ENCODE data around the gene GGTLC1. TPM values are rescaled to one million over a fixed set of nuclear protein-coding genes. Genes with fewer than 3 reads are reported as not detected.
A peak's percentile ranks its signal among the peaks of the same experiment; 100 is the strongest.
"Not testable (repeated sequence)": the region's sequence is repeated elsewhere in the genome, so short reads cannot be mapped to it uniquely, and the experiment has no call there.

The GGTLC1 gene
- total RNA-seq, result not detected

DNA sequence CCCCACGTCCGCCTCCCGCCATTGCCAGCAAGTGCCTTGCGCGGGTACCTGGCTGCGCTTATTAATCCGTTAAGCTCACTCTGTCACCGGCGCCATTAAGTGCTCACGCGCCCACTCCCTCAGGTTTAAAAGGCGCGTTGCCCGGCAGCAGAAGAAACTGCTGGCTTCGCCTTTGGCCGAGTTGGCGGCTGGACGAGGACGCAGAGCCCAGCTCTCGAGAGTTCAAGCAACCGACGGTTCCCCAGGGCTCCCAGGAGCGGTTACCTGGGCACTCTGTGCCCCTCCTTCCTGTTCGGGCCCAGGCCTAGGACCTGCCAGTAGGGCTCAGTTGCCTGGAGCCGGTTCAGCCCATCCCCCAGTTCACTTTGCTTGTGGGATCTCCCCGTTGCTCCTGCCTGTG lies at the start of gene GGTLC1:
TSS of gene GGTLC1 (minus strand) at position 219 of the 400 bp plus-strand sequence. CDS start 2,168 bp downstream, outside the sequence.
- no peak for DNase-seq

DNA sequence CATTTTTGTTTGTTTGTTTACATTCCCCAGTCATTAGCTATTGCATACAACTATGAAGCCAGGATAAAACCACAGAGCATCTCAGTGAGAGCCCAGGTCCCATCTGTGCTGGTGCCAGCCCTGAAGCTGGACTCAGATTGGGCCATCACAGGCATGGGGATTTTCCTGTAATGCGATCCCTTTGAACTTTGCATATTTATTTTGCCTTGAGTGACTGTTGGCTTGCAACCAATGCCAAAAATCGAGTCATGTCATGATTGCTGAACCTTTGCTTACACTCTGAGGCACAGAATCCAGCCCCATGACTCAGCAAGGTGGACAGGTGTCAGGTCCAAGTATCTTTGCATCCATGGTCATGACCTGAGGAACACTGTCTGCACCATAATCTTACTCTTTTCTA lies 46.2 kb upstream of the GGTLC1 start:
- DNase-seq, result no peak

DNA sequence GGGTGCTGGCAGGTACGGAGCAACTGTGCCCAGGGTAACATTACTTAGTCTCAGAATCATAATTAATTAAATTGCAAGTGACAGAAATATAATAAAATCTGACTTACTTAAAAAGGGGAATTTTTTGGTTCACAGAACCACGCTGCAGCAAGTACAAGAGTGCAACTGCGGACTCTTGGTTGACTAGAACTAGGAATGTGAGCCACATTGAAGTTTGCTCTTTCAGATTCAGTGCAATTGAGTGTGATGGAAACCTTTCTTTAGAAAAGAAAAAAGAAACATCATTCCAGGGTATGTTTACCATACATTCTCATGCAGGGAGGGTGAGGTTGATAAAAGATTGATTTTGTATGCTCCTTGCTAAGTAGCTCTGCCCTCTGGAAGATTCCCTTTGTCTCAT lies 45.0 kb upstream of the GGTLC1 start:
- DNase-seq, result no peak

DNA sequence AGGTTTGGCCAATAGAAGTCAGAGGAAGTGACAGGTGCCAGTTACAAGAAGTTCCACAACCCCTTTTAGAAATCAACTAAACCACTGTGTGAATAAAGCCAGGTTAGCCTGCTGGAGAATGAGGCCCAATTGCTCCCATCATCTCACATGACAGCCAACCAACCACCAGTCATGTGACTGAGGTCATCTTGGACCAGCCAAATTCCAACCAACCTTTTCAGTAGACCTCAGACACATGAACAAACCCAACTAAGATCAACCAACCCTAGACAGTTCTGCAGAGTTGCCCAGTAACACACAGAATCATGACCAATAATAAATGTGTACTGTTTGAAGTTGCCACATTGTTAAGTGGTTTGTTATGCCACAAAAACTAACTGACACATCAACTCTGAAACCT lies 44.6 kb upstream of the GGTLC1 start:
- no peak for DNase-seq

DNA sequence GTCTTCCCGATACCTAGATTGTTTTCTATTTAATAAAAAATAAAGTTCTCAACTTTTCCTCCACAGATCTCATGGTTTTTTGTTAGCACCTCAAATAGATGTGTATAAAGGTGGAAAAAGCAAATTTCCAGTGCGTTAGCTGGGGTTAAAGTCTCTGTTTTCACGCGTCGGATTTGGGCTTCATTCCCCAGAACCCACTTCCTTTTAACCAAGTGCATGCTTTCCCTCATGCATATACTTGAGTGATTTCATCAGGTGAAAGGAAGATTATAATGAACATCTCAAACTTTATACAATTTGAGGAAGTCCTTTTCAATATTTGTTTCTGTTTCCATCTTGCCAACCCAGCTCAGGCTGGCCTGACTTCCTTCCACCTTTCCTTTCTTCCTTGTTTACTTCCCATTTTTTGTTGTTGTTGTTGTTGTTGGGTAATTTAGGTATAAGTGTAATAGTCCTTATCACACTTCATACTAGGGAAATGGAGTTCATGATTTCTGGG lies 43.9 kb upstream of the GGTLC1 start:
- DNase-seq, result no peak

DNA sequence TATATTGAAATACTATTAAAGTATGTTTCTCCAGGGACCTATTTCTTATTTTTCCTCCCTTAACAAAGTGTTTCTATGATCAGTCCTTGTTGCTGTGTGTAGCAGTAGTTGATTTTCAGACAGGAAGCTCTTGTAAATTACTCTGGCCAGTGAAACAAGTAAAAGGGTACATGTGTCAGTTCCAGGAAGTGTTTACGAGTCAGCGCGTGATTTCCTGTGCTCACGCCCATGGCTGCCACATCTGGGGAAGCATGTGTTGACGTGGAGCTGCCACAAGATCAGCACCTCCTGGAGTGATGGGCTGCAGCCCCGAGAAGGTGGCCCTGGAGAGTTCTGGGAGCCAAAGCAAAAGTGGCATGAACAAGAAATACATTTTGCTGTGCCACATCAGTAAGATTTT lies 38.6 kb upstream of the GGTLC1 start:
- DNase-seq, result peak; percentile 46

DNA sequence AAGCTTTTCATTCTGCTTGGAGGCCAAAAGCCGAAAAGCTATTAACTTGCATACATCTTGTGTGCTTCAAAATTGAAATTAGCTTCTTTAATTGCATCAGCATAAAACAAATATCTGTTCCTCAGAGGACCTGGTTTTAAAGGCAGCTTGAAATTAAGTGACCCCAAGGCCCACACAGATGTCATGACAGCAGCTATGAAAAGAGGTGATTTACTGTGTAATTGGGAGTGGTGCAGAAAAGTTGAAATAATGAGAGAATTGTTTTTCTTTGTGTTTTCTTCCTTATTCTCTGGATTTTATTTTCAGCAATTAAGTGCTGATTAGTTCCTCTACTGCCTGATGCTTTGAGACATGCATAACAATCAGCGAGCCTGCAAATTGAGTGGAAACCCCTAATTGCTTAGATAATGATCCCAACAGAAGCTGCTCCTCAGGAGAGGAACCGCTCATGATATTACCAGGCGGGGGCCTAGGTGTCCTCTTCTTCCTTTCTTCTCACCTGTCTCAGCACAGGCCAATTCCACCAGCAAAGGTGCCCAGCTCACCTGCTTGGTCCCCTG lies 34.1 kb upstream of the GGTLC1 start:
- no peak for DNase-seq

DNA sequence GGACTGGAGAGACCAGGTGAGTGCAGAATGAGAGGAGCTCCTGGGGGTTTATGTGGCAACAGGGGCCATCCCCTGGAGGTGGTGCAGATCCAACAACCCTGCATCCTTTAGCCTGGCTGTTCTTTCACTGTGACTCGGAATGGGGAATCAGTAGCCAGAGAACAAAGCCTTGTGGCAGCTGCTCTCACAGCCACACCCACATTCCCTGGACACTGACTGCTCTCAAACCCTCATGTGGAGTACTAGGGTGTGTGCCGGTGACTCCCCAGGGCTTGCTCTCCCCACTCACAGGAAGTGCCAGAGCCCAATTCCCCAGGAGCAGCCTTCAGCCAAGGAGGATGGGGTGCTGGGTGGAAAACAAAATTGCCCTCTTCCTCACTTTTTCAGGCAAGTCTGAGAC lies 30.2 kb upstream of the GGTLC1 start:
- DNase-seq, result no peak

DNA sequence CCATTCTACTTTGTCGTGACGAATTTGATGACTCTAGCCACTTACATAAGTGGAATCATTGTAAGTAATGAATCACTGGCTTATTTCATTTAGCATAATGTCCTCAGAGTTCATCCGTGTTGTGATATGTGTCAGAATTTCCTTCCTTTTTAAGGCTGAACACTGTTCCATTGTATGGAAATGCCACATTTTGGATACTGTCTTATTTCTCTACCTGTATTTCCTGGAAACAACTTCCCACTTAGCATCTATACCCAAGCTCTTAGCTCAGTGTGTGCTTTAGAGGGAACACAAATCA lies 28.8 kb upstream of the GGTLC1 start:
- no peak for DNase-seq

DNA sequence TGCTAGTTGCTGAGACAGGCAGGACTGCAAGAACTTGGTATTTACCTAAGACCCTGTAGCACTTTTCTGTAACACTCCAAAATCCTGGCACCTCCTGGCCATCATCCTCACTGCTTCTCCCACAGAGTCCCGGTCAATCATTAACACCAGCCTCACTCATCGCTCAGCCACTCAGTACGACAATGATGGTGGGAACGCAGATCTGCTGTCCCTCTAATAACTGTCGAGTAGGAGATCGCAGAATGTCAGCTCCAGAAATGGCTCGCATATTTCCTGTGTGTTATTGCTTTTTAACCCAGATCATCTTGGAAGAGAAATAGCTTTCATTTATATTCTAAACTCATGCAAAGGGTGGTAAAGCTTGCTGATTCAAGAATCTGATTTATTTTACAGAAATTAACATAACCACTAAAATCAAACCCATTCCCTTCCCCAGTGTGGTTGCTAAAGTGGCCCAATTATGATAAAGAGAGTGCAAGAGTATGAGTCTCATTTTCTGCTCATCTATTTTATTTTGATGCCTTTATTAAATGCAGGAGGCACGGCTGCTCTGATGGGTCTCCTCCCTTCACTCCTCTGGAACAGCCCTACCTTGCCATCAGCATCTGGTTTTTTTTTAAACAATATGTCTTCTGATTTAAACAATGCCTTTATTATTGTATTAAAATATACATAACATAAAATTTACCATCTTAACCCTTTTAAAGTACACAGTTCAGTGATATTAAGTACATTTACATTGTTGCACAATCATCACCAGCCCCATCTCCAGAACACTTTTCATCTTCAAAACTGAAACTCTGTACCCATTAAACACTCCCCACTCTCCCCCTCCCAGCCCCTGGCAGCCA lies 28.3 kb upstream of the GGTLC1 start:
- DNase-seq, result no peak

DNA sequence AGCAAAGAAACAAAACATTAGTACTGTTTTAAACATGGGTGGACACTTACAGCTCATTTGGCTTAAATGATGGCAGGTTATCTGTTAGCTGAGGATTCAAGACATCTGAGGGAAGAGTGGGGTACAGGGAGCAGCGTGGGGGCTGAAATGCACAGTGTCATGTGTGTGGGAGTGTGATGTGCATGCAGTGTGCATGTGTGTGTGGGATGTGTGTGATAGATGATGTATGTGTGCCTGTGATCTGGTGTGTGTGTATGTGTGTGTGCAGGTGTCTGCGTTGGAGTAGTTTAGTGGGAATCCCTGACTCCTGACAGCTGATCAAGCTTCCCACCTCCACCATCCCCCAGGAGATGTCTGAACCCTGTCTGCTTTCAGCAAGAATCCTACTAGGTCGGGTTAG lies 25.4 kb upstream of the GGTLC1 start:
- no peak for DNase-seq

DNA sequence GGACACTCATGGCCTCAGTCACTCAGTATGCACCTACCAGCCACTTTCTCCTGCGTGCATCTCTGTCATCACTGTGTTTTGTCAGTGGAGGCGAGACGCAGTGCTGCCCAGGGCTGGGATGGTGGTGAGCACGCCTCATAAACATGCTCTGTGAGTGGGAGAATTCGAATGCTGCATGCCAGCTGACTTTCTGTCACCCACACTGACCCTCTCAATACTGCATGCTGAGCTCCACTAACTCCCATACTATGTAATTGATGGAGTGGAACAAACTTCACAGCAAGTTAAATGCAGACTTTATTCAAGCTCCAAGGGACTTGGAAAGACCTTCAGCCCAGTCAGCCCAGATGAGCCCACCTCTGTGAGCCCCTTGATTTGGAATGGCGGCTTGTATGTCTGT lies 22.7 kb upstream of the GGTLC1 start:
- no peak for DNase-seq

DNA sequence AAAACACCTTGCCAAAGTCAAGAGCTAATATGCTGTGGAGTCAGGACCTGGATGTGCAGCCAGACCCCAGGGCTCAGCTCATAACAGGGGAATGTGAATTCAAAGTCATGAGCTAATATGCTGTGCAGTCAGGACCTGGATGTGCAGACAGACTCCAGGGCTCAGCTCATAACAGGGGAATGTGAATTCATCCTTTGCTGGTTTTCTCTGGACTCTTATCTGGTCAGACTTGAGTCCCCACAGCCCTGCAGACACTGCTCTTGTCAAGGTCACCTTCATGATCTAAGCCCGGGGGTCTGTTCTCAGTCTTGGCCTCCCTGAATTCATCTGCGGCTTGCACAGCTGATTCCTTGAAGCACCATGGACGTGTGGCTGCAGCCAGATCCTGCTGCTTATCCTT lies 19.2 kb upstream of the GGTLC1 start:
- DNase-seq, result no peak

DNA sequence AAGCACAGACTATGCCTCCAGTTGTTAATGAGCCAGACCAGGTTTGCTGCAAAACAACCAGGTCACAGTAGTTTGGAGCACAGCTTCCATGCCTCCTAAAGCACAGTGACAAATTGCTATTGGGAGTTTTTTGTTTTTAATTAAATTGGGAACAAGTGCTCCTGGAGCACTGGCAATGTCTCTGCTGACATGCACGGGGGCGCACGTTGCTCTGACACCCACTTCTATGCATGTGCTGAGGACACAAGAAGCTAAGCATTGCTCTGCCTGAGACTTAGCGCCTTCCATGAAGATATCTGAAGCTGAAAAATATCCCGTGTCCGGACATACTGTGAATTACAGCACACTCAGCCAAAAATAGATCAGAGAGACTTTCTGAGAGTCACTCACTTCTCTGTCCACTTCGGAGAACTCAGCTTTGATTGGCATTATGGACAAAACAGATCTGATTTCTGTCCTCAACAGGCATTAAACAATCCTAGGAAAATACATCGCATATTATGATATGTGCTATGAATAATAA lies 18.6 kb upstream of the GGTLC1 start:
- DNase-seq, result no peak

DNA sequence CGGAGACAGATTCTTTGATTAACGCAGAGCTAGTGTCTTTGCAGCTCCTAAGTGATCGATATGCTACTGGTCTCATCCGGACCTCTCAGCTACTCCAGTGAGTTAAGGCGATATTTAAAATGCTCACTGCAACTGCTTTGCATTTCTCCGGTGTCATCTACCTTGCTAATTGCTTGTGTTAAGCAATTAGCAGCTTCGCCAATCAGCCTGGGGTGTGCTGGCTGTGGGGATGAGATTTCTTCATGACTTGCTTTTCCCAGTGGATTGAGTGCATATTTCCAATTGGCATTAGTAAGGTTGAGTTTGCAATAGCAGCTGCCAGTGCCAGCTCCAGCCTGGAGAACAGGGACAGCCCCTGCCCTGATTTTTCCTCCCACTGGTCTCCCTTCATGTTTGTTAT lies 18.0 kb upstream of the GGTLC1 start:
- DNase-seq, result no peak

DNA sequence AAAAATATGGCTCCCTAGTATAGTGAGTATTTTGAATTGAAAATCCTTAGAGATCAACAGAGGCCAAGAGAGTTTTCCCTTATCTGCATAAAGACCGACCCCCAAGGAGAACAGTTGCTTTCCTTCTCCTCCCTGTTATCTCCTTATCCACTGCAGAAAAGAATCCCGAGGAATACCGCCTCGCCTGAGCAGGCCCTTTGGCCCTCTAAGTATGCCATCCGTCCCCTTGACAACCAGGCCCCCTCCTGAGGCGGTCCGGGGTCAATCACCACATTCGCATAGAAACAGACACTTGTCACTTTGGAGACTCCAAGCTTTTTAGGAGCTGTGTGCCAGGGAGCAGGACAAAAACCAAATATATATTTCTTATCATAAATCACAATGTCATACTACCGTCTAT lies 15.9 kb upstream of the GGTLC1 start:
- no peak for DNase-seq

DNA sequence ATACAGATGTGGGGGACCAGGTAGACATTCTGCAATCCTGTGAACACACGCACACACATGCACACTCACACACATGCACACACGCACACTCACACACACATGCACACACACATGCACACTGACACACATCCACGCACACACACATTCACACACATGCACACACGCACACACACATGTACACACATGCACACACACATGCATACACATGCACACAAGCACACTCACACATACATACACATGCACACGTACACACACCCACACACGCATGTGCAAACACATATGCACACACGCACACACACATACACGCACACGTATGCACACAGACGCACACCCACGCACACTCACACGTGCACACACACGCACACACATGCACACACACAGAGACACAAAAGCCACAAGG lies 14.3 kb upstream of the GGTLC1 start:
- DNase-seq, result no peak

DNA sequence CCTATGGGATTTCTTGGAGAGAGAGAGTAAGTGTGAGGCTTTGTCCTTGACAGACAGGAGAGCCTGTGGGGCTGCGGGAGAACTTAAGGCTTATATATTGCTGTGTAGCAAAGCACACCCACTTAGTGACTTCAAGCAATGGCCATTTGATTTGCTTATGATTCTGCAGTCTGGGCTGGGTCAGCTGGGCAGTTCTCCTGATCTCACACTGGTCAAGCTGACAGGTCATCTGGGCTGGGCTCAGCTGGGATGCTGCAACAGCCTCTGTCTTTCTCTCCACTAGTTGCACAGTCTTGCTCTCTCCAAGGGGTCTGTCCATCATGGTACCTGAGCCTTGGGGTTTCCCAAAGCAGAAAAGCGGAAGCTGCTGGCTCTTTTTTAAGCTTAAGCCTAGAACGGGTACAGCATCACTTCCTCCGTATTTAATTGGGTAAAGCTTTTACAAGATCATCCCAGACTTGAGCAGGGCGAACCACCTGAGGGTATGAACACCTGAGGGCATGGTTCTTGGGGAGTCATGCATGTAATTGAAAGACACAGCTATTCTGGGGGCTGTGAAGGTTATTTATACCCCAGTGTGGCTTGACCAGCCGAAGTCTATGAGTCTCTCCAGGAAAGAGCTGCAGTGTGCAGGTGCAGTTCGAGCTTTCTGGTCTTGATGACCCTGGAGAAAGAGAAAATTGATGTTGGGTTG lies 13.3 kb upstream of the GGTLC1 start:
- no peak for DNase-seq

DNA sequence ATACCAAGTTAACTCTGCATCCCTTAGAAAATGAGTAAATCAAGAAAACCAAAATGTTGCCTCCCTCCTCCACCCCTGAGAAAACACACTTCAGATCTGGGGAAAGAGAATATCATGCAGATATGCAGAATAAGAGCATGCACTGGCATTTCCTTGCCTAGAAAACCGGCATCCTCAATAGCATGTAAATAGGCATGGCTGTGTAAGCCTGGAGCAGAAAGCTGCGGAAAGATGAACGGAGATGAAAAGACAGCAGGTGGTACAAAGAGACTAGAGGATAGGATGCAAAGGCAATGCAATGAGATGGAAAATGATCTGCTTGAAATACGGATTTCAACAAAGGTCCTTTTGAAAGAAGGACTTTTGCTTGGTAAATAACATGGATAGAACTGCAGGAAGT lies 10.3 kb upstream of the GGTLC1 start:
- no peak for DNase-seq

DNA sequence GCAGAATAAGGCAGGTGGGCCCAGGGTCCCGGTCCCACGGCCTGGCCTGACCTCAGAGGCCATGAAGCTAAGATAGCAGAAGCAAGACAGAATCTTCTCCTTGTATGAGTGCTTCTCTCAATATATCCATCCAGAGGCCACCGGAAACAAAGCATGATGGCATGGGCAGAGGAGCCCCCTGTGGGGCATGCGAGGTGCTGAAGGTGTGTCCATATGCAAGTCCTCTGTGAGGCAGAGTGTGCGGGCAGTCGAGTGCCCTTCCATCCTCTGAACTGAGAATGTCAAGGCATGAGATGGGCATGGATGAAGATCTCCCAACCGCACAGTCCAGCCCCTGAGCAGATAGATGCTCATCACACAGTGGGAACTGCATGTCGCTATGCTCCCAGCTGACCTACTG lies 9.8 kb upstream of the GGTLC1 start:
- no peak for DNase-seq

DNA sequence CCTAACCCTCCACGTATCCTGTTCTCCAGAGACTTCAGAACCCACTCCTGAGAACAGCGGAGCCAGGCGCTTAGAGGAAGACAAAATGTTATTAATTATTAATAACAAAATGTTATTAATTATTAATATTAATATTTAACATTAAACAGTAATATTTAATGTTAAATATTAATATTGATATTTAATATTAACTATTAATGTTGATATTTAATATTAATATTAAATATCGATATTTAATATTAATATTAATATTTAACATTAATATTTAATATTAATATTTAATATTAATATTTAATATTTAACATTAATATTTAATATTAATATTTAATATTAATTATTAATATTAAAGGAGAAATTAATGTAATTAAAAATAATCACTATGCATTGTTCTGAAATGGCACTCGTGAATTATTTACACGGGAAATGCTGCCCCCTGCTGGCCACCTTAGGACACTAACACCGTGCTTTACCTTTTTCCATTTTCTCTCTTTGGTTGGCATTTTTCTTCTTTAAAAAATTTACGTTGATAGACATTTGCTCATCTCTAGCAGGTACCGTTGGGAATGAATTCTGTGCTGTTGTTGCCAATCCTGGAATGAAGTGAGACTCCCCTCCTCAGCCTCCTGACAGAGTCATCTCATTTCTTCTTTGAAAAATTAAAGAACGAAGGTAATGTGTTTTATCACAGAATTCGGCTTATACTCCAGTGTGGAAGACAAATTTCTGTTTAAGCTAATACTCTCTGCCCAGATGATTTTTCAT lies 7.5 kb upstream of the GGTLC1 start:
- DNase-seq, result peak; percentile 14

DNA sequence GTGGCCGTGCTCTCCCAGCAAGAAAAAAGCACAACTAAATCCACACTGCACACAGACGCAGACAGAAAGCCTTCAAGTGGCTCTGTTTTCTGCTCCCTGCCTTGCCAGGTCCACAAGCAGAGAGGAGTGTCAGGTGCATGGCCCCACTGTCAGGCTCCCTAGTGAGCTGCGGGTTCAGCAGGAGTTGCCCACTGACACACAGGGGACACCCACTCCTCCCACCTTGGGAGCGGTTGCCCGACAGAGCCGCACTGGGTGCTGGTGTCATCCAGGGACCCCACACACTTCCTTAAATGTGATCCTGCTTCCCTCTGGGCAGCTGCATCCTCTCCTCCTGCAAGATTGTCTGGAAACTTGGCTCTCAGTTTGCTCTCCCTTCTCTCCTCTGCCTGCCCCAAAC lies 6.7 kb upstream of the GGTLC1 start:
- DNase-seq, result not testable (repeated sequence)

Measured in skin of body (tissue), 2 donors.